CD14-positive monocyte (primary cell): Measurements from ENCODE around the gene PPP1R9B. TPM values are rescaled to one million over a fixed set of nuclear protein-coding genes. Genes with fewer than 3 reads are reported as not detected.

ENCODE experiments used
- DNase-seq, 3 donors: peaks; one replicate each; pipeline ENCODE4 v3.0.0-alpha.2; 2011 to 2022
- H2AFZ ChIP-seq: 2 replicates; pipeline ENCODE4 v1.6.0; 2012; ENCODE audit warnings: mild to moderate bottlenecking, low read depth, low read length, inconsistent platforms; ENCODE audit not compliant: insufficient read depth, poor library complexity, severe bottlenecking
- H3K27ac ChIP-seq, 2 donors: 1 replicate in 1 of 2; 2 replicates in 1 of 2; pipeline ENCODE4 v1.5.1; 2012 to 2013; ENCODE audit warnings: low read length in 2 of 2, control low read depth in 1 of 2, inconsistent platforms in 1 of 2, low read depth in 1 of 2, mild to moderate bottlenecking in 1 of 2
- H3K27me3 ChIP-seq, 2 donors: one replicate each; pipeline versions ENCODE4 v1.6.0 to v1.6.1; 2011 to 2013; ENCODE audit warnings: low read length in 2 of 2; ENCODE audit not compliant: control insufficient read depth in 2 of 2, insufficient read depth in 2 of 2
- H3K36me3 ChIP-seq, 2 donors: replicated peaks in 1 of 2; 1 replicate in 1 of 2; 2 replicates in 1 of 2; pipeline versions ENCODE4 v1.5.1 to v1.6.1; 2012 to 2013; ENCODE audit warnings: low read length in 2 of 2, control low read depth in 1 of 2, inconsistent platforms in 1 of 2, mild to moderate bottlenecking in 1 of 2; ENCODE audit not compliant: insufficient read depth in 2 of 2, control insufficient read depth in 1 of 2
- H3K4me1 ChIP-seq, 2 donors: 1 replicate in 1 of 2; 2 replicates in 1 of 2; pipeline versions ENCODE4 v1.5.1 to v1.6.1; 2012 to 2013; ENCODE audit warnings: low read length in 2 of 2, control low read depth in 1 of 2, inconsistent platforms in 1 of 2, mild to moderate bottlenecking in 1 of 2, moderate library complexity in 1 of 2; ENCODE audit not compliant: insufficient read depth in 2 of 2, control insufficient read depth in 1 of 2
- H3K4me2 ChIP-seq: replicated peaks from 2 replicates; pipeline ENCODE3; 2012; ENCODE audit warnings: low read length, moderate library complexity, mild to moderate bottlenecking; ENCODE audit not compliant: poor library complexity, severe bottlenecking; ENCODE audit errors: extremely low read depth
- H3K4me3 ChIP-seq, 3 experiments: fragments of 200-600 bp in 1 of 3; sonication (generic) in 1 of 3; replicated peaks in 1 of 3; 1 replicate in 2 of 3; 2 replicates in 1 of 3; pipeline ENCODE4 v1.5.1; 2011 to 2013; ENCODE audit warnings: low read length in 3 of 3, mild to moderate bottlenecking in 3 of 3, control low read depth in 2 of 3, low read depth in 2 of 3, inconsistent platforms in 1 of 3, moderate library complexity in 1 of 3
- H3K79me2 ChIP-seq: 2 replicates; pipeline ENCODE4 v1.6.0; 2012; ENCODE audit warnings: mild to moderate bottlenecking, control low read depth, inconsistent platforms, low read length, moderate library complexity; ENCODE audit not compliant: insufficient read depth
- H3K9ac ChIP-seq: 2 replicates; pipeline ENCODE4 v1.6.0; 2017; ENCODE audit warnings: low read length, mild to moderate bottlenecking; ENCODE audit not compliant: insufficient read depth, poor library complexity, severe bottlenecking
- H3K9me3 ChIP-seq, 2 donors: replicated peaks in 1 of 2; 1 replicate in 1 of 2; 2 replicates in 1 of 2; pipeline versions ENCODE4 v1.5.1 to v1.6.1; 2012 to 2013; ENCODE audit warnings: low read length in 2 of 2, control low read depth in 1 of 2; ENCODE audit not compliant: control insufficient read depth in 1 of 2, insufficient read depth in 1 of 2
- H4K20me1 ChIP-seq: 2 replicates; pipeline ENCODE4 v1.6.0; 2012; ENCODE audit warnings: mild to moderate bottlenecking, low read length, control low read depth, moderate library complexity; ENCODE audit not compliant: insufficient read depth
- H3K27ac Mint-ChIP-seq, 7 donors: one replicate each; pipeline ENCODE4 v1.8.0; 2020; ENCODE audit warnings: mild to moderate bottlenecking in 7 of 7, mixed read lengths in 7 of 7, moderate library complexity in 6 of 7, inconsistent platforms in 2 of 7
- H3K27me3 Mint-ChIP-seq, 3 donors: one replicate each; pipeline ENCODE4 v1.8.0; 2021 to 2022; ENCODE audit warnings: low read depth in 3 of 3, mild to moderate bottlenecking in 3 of 3, mixed read lengths in 3 of 3, moderate library complexity in 3 of 3, inconsistent platforms in 1 of 3
- H3K36me3 Mint-ChIP-seq, 2 donors: one replicate each; pipeline ENCODE4 v1.8.0; 2020; ENCODE audit warnings: mixed read lengths in 2 of 2, inconsistent platforms in 1 of 2, mild to moderate bottlenecking in 1 of 2
- H3K4me1 Mint-ChIP-seq: one replicate; pipeline ENCODE4 v1.8.0; 2020; ENCODE audit warnings: mild to moderate bottlenecking, mixed read lengths
- H3K4me3 Mint-ChIP-seq, 2 donors: one replicate each; pipeline ENCODE4 v1.8.0; 2020; ENCODE audit warnings: mild to moderate bottlenecking in 2 of 2, mixed read lengths in 2 of 2, moderate library complexity in 1 of 2
- H3K9me3 Mint-ChIP-seq, 7 donors: one replicate each; pipeline ENCODE4 v1.8.0; 2020 to 2022; ENCODE audit warnings: mixed read lengths in 7 of 7, mild to moderate bottlenecking in 6 of 7, moderate library complexity in 6 of 7, inconsistent platforms in 2 of 7
- WGBS: methylation state at CpG from one replicate; pipeline ENCODE4 v1.1.5; 2013; ENCODE audit warnings: missing lambda C conversion rate; ENCODE audit not compliant: insufficient coverage; 5-methylcytosine and 5-hydroxymethylcytosine counted together
- intact Hi-C, 2 donors: fragments of 100-400 bp; cut with micrococcal nuclease; formaldehyde crosslinking; loops; one replicate each; pipeline versions ENCODE4 v1.15.0 to v1.15.1; 2023
- polyA plus RNA-seq, 3 donors: library from polyadenylated mRNA; depleted of rRNA in 1 of 3; unstranded in 2 of 3; stranded (reverse) in 1 of 3; fragments of 300-500 nt in 2 of 3; fragments of >200 nt in 1 of 3; fragmentation: Illumina TruSeq in 2 of 3; gene quantifications; 1 replicate in 2 of 3; 2 replicates in 1 of 3; pipeline ENCODE4 v1.2.3, GENCODE V29; 2012 to 2021
- TF ChIP-seq, protein P1 (sequence below): fragments of 200-600 bp; IDR thresholded peaks from one replicate; pipeline ENCODE4 v1.8.0; 2022; ENCODE audit warnings: antibody characterized with exemption, mild to moderate bottlenecking

Gene PPP1R9B
- polyA plus RNA-seq, 3 donors: 0.61 to 86.9 (median 1.3) TPM

DNA sequence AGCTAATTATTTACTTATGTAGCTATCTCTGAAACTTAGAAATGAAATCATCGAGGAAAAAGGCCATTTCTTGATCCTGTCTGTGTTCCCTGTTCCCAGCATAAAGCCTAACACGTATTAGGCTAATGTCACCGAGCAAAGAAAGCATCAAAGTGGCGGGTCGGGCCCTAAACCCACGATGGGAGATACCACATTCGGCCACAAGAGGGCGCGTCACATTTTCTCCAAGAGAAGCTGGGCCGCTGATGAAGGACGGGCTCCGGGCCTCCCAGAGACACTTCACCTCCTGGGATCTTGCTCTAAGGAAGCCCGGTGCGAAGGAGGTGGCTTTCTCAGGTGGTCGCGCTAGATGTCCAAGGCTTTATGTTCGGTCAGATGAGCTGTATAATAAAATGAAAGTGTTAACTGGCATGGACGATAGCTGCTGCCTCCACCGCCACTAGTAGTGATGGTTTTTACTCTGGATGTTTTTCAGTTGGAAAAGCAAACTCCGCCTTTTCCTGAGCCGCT, 56.2 kb downstream of the PPP1R9B start:
- intact Hi-C loops: no loop called here
- Mint-ChIP-seq H3K9me3 (no peaks in the 10 kb centered on the region), H3K27ac (peak overlapping the region; percentile 82 to 93 (median 89)), H3K27me3 (peaks cover 4 to 8% (median 4%) of the 10 kb centered on the region in 3 donors), H3K4me1 (peaks cover 24% of the 10 kb centered on the region), H3K36me3 (peaks cover 9 to 17% of the 10 kb centered on the region in 2 donors), H3K4me3 (peak overlapping the region; percentile 93 to 99)
- no peaks in the 10 kb centered on the region for H4K20me1 ChIP-seq
- no peaks in the 10 kb centered on the region for H3K9me3 ChIP-seq
- H2AFZ ChIP-seq: peak overlapping the region; percentile 95
- H3K79me2 ChIP-seq: peaks cover 7% of the 10 kb centered on the region
- under 1% methylated on average over 21 of the region's 21 CpGs for WGBS
- peak overlapping the region; percentile 54 for H3K9ac ChIP-seq
- TF ChIP-seq, protein P1, sequence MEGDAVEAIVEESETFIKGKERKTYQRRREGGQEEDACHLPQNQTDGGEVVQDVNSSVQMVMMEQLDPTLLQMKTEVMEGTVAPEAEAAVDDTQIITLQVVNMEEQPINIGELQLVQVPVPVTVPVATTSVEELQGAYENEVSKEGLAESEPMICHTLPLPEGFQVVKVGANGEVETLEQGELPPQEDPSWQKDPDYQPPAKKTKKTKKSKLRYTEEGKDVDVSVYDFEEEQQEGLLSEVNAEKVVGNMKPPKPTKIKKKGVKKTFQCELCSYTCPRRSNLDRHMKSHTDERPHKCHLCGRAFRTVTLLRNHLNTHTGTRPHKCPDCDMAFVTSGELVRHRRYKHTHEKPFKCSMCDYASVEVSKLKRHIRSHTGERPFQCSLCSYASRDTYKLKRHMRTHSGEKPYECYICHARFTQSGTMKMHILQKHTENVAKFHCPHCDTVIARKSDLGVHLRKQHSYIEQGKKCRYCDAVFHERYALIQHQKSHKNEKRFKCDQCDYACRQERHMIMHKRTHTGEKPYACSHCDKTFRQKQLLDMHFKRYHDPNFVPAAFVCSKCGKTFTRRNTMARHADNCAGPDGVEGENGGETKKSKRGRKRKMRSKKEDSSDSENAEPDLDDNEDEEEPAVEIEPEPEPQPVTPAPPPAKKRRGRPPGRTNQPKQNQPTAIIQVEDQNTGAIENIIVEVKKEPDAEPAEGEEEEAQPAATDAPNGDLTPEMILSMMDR: peak; percentile 92
- peaks cover 16 to 23% of the 10 kb centered on the region in 2 donors for H3K4me1 ChIP-seq
- peak; percentile 74 to 83 (median 79) for DNase-seq
- peak overlapping the region; percentile 80 to 89 (median 88) for H3K4me3 ChIP-seq
- H3K4me2 ChIP-seq: peak overlapping the region; percentile 100
- H3K27me3 ChIP-seq: no peaks in the 10 kb centered on the region
- peak overlapping the region; percentile 41 to 70 for H3K27ac ChIP-seq
- H3K36me3 ChIP-seq: peaks cover 14 to 15% of the 10 kb centered on the region in 2 donors

DNA sequence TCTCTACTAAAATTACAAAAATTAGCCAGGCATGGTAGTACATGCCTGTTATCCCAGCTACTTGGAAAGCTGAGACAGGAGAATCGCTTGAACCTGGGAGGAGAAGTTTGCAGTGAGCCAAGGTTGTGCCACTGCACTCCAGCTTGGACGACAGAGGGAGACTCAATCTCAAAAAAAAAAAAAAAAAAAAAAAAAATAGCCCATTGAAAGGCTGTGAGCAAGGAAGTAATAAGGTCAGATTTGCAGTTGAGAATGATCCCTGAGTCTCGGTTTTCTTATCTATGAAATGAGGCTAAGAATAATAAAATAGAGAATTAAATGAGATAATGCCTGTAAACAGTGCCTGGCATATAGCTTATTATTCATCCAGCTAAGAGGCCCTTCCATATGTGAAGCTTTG, 56.7 kb downstream of the PPP1R9B start:
- no peak overlapping the region for H3K4me2 ChIP-seq
- no peak overlapping the region for H3K4me3 ChIP-seq
- H4K20me1 ChIP-seq: no peaks in the 10 kb centered on the region
- Mint-ChIP-seq H3K4me1 (peaks cover 24% of the 10 kb centered on the region), H3K36me3 (peaks cover 7 to 12% of the 10 kb centered on the region in 2 donors), H3K4me3 (no peak overlapping the region), H3K27ac (no peak overlapping the region), H3K9me3 (no peaks in the 10 kb centered on the region), H3K27me3 (peaks cover 4 to 8% (median 6%) of the 10 kb centered on the region in 3 donors)
- no peak for DNase-seq
- TF ChIP-seq, protein P1: no peak
- H3K27ac ChIP-seq: no peak overlapping the region
- H3K9me3 ChIP-seq: no peaks in the 10 kb centered on the region
- peaks cover 16 to 23% of the 10 kb centered on the region in 2 donors for H3K4me1 ChIP-seq
- no peaks in the 10 kb centered on the region for H3K27me3 ChIP-seq
- H3K79me2 ChIP-seq: peaks cover 7% of the 10 kb centered on the region
- H2AFZ ChIP-seq: peak overlapping the region; percentile 95
- intact Hi-C loops: no loop called here
- peaks cover 10% of the 10 kb centered on the region in 2 donors for H3K36me3 ChIP-seq
- no peak overlapping the region for H3K9ac ChIP-seq
- WGBS: no CpG with 5 or more reads among the region's 3 CpGs
